C4-2B (cell line): ENCODE measurements around the gene GARIN5A.

Experiments
- H3K27ac ChIP-seq: fragments of 450-650 bp; 2 replicates; pipeline ENCODE4 v1.5.1; 2017
- CTCF ChIP-seq: fragments of 450-650 bp; conservative IDR thresholded peaks from 2 replicates; pipeline ENCODE4 v1.5.1; 2017; ENCODE audit warnings: mild to moderate bottlenecking
- ZFX ChIP-seq: fragments of 450-650 bp; IDR thresholded peaks from 2 replicates; pipeline ENCODE4 v1.6.1; 2017

GARIN5A gene

DNA sequence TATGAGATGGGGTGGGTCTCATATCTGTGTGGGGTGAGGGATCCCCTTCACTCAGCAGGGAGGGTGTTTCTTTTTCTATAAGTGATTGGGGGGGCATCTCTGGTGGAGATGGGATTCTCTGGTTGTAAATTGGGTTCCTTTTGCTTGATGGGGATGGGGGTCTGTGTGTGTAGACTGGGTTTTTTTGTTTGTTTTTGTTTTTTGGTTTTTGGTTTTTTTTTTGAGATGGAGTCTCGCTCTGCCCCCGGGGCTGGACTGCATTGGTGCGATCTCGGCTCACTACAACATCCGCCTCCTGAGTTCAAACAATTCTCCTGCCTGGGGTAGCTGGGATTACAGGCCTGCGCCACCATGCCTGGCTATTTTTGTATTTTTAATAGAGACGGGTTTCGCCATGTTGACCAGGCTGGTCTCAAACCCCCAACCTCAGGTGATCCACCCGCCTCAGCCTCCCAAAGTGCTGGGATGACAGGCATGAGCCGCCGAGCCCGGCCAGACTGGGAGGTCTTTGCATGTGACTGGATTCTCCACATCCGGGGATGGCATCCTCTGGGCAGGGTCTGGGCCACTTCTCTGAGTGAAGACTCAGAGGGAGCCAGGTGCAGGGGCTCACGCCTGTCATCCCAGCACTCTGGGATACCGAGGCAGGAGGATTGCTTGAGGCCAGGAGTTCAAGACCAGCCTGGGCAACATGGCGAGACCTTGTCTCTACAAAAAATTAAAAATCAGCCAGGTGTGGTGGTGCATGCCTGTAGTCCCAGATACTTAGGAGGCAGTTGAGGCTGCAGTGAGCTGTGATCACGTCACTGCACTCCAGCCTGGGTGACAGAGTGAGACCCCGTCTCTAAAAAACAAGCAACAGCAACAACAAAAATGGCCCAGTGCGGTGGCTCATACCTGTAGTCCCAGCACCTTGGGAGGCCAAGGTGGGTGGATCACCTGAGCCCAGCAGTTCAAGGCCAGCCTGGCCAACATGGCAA is 43.2 kb downstream of the GARIN5A start:
- no peak overlapping the region for H3K27ac ChIP-seq

GRCh38 chr19:50432221-50433028 is 44.2 kb downstream of the GARIN5A start, which contains the start of gene MYBPC2:
Gene MYBPC2, plus strand, starts transcription at chr19:50432892. Its CDS starts 62 bp downstream, at chr19:50432954.
- TF ChIP-seq CTCF (no peak), ZFX (no peak)
- H3K27ac ChIP-seq: 0 out of 2 replicates have a peak within 1 kb of the TSS, but pooled peaks have one; percentile 5

More for the DNA sequence above, 43.2 kb downstream of the GARIN5A start:
- no peak for TF ChIP-seq ZFX
- no peak for TF ChIP-seq CTCF

- no peak for TF ChIP-seq ZFX
- no peak for TF ChIP-seq CTCF
- H3K27ac ChIP-seq: 0 out of 2 replicates have a peak overlapping the region, but pooled peaks have one; percentile 5
Measured at GRCh38 chr19:50431343-50432220, 45.1 kb downstream of the GARIN5A start.

DNA sequence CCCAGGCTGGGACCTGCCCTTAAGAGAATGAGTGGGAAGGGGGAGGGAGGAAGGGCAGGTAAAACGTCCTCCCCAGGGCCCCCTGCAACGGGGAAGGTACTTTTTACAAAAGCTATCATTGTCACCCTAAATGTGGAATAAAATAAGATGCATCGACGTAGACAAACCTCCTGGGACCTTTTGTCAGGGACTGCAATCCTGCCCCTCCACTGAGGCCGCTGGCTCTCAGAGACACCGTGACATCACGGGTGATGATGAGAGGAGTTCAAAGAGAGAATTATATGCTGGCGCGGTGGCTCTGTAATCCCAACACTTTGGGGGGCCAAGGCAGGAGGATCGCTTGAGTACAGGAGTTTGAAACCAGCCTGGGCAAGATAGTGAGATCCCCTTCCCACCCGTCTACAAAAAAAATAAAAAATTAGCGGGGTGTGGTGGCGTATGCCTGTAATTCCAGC is 45.7 kb downstream of the GARIN5A start:
- no peak for TF ChIP-seq CTCF
- no peak for TF ChIP-seq ZFX
- no peak overlapping the region for H3K27ac ChIP-seq

GRCh38 chr19:50428772-50429463 is 47.7 kb downstream of the GARIN5A start:
- TF ChIP-seq ZFX: no peak
- TF ChIP-seq CTCF: no peak
- H3K27ac ChIP-seq: no peak overlapping the region

- H3K27ac ChIP-seq: no peak overlapping the region
Measured at GRCh38 chr19:50427997-50428425, 48.6 kb downstream of the GARIN5A start.

More at GRCh38 chr19:50427997-50428425, 48.6 kb downstream of the GARIN5A start:
- no peak for TF ChIP-seq CTCF
- TF ChIP-seq ZFX: no peak
